HUES48 (cell line): ENCODE results near the gene AR.

Experiments
- H3K27ac ChIP-seq: one replicate; pipeline ENCODE4 v1.7.0; 2013; ENCODE audit warnings: low read depth, low read length, inconsistent platforms
- H3K27me3 ChIP-seq: 2 replicates; pipeline ENCODE4 v1.6.1; 2013; ENCODE audit warnings: mild to moderate bottlenecking, low read length; ENCODE audit not compliant: control insufficient read depth, insufficient read depth
- H3K36me3 ChIP-seq: 2 replicates; pipeline ENCODE4 v1.6.1; 2013; ENCODE audit warnings: low read length; ENCODE audit not compliant: control insufficient read depth, insufficient read depth
- H3K4me1 ChIP-seq: 2 replicates; pipeline ENCODE4 v1.6.1; 2013; ENCODE audit warnings: mild to moderate bottlenecking, low read length; ENCODE audit not compliant: control insufficient read depth, insufficient read depth
- H3K4me3 ChIP-seq: 2 replicates; pipeline ENCODE4 v1.5.1; 2013; ENCODE audit warnings: mild to moderate bottlenecking, low read depth, low read length
- H3K9ac ChIP-seq: 2 replicates; pipeline ENCODE4 v1.6.1; 2013; ENCODE audit warnings: mild to moderate bottlenecking, low read depth, low read length, moderate library complexity
- H3K9me3 ChIP-seq: 2 replicates; pipeline ENCODE4 v1.6.1; 2013; ENCODE audit warnings: low read length; ENCODE audit not compliant: control insufficient read depth, insufficient read depth

AR gene

DNA sequence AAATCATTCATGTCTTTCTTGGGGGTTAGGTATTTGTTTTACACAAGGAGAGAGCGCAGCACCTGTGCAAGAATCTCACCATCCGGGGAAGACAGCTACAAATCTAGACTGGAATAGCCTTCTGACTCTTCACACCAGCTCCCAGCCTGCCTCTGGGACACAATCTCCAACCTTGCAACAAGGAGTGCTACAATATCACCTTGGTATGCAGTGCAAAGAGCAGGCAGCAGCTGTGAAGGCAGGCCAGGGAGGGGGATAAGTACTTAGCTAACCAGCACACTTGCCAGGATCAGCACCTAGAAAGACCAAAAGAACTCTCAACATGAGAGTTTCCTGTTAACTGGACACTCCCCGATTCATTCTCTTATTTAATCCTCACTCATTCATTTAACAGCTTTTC lies 235.3 kb downstream of the AR start:
- Histone ChIP-seq H3K9ac (no peak overlapping the region), H3K27me3 (no peaks in the 10 kb centered on the region), H3K36me3 (no peaks in the 10 kb centered on the region), H3K4me1 (no peaks in the 10 kb centered on the region), H3K9me3 (peaks cover 34% of the 10 kb centered on the region), H3K27ac (no peak overlapping the region), H3K4me3 (no peak overlapping the region)
